ENCODE data around the gene CXCL6.

Gene CXCL6

DNA sequence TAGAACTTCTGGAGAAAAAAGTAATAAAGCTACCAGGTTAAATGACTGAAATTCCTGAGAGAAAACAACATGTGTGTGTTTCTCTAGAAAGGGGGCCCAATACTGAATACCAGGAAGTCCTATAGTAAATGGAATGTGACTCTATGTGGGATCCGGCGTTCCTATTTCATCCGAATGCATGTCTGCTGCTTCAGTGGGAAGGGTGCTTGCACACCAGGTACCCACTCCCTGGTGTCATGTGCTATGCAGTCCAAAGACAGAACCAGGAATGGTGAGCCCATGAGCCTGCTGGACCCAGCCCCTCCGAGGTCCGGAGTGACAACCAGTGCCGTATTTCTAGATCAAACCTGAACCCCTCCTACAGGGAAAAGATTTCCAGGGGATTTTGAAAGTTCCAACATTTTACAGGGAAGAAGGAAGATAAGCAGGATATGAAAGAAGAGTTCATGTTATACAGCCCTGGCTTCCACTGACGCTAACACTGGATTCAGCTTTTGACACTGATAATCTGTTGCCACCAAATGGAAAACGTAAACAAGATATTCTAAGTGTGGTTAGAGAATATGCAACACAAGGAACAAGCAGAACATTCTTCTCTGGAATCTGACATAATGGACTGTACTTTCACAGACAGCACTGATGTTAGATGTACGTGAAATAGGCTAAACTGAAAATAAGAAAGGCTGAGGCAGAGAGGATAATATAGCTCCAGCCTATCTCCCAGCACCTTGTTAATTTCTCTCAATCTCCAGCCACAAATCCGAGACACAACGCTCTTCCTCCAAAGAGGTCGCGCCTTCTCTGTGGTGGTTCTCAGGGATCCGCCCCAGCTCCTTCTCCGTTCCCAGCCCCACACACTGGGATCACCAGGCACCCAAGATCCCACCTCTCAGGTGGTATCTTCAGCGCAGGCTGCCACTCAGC lies 32.0 kb downstream of the CXCL6 start:
- DNase-seq (ENCODE audit: low read depth, low spot score): no peak

DNA sequence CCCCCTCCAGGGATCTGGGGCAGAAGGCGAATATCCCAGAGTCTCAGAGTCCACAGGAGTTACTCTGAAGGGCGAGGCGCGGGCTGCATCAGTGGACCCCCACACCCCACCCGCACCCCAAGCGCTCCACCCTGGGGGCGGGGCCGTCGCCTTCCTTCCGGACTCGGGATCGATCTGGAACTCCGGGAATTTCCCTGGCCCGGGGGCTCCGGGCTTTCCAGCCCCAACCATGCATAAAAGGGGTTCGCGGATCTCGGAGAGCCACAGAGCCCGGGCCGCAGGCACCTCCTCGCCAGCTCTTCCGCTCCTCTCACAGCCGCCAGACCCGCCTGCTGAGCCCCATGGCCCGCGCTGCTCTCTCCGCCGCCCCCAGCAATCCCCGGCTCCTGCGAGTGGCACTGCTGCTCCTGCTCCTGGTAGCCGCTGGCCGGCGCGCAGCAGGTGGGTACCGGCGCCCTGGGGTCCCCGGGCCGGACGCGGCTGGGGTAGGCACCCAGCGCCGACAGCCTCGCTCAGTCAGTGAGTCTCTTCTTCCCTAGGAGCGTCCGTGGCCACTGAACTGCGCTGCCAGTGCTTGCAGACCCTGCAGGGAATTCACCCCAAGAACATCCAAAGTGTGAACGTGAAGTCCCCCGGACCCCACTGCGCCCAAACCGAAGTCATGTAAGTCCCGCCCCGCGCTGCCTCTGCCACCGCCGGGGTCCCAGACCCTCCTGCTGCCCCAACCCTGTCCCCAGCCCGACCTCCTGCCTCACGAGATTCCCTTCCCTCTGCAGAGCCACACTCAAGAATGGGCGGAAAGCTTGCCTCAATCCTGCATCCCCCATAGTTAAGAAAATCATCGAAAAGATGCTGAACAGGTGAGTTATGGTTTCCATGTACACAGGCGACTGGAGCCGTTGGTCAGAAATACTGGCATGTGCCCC lies 32.9 kb downstream of the CXCL6 start, which contains the start of gene CXCL1:
CXCL1 (plus strand) TSS at position 264 of the 926 bp plus-strand sequence; CDS start at position 342, 78 bp downstream.
- no peak for DNase-seq (ENCODE audit: low read depth, low spot score)

- DNase-seq (ENCODE audit: low read depth, low spot score): no peak
Measured at GRCh38 chr4:73870260-73870659, 33.8 kb downstream of the CXCL6 start.

DNA sequence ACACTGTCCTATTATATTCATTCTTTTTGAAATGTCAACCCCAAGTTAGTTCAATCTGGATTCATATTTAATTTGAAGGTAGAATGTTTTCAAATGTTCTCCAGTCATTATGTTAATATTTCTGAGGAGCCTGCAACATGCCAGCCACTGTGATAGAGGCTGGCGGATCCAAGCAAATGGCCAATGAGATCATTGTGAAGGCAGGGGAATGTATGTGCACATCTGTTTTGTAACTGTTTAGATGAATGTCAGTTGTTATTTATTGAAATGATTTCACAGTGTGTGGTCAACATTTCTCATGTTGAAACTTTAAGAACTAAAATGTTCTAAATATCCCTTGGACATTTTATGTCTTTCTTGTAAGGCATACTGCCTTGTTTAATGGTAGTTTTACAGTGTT lies 34.3 kb downstream of the CXCL6 start:
- no peak for DNase-seq (ENCODE audit: low read depth, low spot score)

DNA sequence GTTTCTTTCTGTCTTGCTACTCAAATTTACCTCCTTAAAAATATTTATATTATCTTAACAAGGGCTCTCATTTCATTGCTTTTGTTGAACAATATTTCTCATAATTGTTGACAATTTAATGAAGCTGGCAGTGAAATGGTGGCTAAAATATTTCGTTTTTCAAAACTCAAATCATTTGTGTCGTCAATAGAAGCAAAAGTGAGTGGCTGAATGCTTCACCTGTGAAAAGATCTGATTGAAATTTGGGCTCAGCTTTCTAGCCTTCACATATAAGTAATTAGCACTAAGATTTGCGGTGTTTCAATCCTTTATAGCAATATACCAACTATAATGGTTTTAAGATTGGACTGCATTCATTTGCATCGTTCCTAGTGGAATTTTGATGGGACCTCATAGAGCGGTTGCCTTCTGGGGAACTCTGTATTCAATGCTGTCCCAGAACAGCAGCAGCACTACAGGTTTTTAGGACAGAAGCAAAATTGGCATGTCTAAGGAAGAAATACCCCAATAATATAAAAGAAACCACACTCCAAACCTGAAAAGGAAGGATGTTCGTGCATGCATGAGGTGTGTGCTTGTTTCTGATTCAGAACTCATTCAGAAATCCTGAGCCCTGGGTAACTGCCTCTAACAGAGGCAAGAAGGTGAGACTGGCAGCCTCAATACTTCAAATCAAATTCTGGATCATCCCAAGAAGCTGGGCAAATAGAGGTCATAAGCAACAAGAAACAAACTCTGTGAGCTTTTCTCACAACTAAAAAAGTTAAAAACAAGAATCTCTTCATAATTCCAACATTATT lies 35.2 kb downstream of the CXCL6 start:
- DNase-seq (ENCODE audit: low read depth, low spot score): no peak

DNA sequence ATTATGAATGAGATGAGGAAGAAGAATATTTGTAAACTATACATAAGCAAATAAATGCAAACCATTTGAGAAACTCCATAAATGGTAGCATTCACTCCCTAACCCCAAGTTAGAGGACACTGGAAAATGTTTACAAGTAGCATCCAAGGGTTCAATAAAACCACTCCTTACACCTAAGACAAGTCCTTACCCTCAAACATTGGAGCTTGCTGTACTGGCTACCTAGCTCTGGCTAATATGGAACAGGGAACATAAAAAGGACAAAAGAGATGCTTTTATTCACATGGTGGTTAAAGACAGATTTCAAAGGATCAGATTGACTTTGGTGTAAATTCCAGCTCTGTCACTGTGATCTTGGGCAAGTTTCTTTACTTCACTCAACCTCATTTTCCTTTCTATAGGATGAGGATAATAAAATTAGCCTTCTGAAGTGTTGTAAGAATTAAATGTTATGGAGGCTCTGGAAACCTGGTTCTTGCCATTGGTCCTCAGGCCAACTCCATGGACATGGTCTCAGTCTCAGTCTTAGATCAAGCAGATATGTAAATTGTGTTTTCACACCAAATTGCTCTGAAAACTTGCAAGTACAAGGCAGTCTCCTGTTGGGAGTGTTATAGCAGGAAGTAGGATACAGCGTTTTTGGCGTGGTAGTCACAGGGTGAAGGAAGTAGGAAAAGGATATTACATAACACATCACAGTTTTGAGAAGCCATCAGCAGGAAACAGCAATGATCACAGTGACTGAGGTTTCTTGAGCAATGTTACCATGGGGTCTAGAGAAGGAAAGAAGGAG lies 36.0 kb downstream of the CXCL6 start:
- DNase-seq (ENCODE audit: low read depth, low spot score): no peak

- no peak for DNase-seq (ENCODE audit: low read depth, low spot score)
Measured at GRCh38 chr4:73874386-73874785, 37.9 kb downstream of the CXCL6 start.

DNA sequence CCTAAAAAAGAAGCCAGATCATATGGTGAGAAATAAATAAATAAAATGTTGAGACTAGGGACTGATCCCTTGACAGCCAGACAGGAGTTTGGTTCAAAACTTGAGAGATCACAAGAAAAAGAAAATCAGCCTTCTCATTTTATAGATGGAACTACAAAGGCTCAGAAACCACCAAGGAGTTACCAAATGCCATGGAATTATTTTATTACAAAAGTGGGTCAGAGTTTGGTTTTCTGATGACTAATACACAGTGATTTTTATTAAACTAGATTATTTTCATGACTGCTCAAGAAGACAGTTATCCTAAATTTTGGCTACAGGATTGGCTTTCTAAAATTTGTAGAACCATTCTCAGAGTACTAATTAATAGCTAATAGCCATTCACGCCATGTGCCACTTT lies 38.9 kb downstream of the CXCL6 start:
- no peak for DNase-seq (ENCODE audit: low read depth, low spot score)

DNA sequence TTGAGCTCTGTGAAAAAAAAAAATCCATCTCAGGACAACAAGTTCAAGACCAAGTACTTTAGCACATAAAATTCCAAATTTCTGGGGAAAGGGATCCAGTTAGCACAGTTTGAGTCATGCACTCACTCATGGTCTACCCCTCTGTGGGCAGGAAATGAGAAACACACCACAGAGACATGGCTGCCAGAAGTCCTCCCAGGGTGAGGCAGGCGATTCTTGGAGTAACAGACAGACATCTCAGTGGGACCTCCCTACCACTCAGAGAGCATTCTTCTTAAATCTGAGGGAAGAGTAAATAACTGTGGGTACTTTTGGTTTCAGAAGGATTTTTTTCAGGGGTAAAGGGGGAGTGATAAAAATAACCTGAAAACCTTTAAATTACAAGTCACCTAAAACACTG lies 46.8 kb downstream of the CXCL6 start:
- no peak for DNase-seq (ENCODE audit: low read depth, low spot score)

GRCh38 chr4:73885574-73886267 lies 49.2 kb downstream of the CXCL6 start:
- DNase-seq (ENCODE audit: low read depth, low spot score): no peak

All from brain pericyte (primary cell).